K562 (cell line): ENCODE results near the gene SPINK9. TPM values are rescaled to one million over a fixed set of nuclear protein-coding genes. Genes with fewer than 3 reads are reported as not detected.
A peak's percentile ranks its signal among the peaks of the same experiment; 100 is the strongest.

Source experiments
- BRD4 ChIP-seq: fragments of 200-600 bp; sonication (generic); IDR thresholded peaks from 2 replicates; pipeline ENCODE4 v1.6.1; 2017; ENCODE audit warnings: inconsistent platforms
- CBX8 ChIP-seq: fragments of 200-600 bp; sonication (generic); IDR thresholded peaks from 2 replicates; pipeline ENCODE4 v1.6.1; 2012; ENCODE audit warnings: borderline replicate concordance, mixed run types, low read depth, mild to moderate bottlenecking, moderate library complexity, mixed read lengths, low read length, control low read depth, inconsistent platforms; ENCODE audit not compliant: poor library complexity, severe bottlenecking; ENCODE audit errors: extremely low read depth
- CHCHD3 ChIP-seq: fragments of 250-450 bp; sonication (Bioruptor Pico); IDR thresholded peaks from 2 replicates; pipeline ENCODE4 v2.1.2; 2022; ENCODE audit warnings: mild to moderate bottlenecking
- ETV5 ChIP-seq: sonication (generic); formaldehyde crosslinking; IDR thresholded peaks from 2 replicates; pipeline ENCODE4 v1.4.0; 2020; ENCODE audit warnings: low read depth, mild to moderate bottlenecking, missing genetic modification reagents
- GTF2B ChIP-seq: IDR thresholded peaks from 2 replicates; pipeline ENCODE4 v1.6.1; 2011; ENCODE audit not compliant: insufficient read length; ENCODE audit errors: extremely low read depth
- HDAC1 ChIP-seq, 2 experiments: fragments of 450-650 bp; IDR thresholded peaks; 2 replicates each; pipeline ENCODE4 v1.6.1; 2016 to 2017; ENCODE audit warnings: inconsistent platforms in 1 of 2, mild to moderate bottlenecking in 1 of 2, moderate library complexity in 1 of 2
- HSF4 ChIP-seq: fragments of 250-450 bp; sonication (Bioruptor Pico); IDR thresholded peaks from 2 replicates; pipeline ENCODE4 v2.1.2; 2022; ENCODE audit warnings: mild to moderate bottlenecking, moderate library complexity, borderline replicate concordance
- KLF10 ChIP-seq: fragments of 250-450 bp; sonication (Bioruptor Pico); IDR thresholded peaks from 2 replicates; pipeline ENCODE4 v1.6.1; 2021; ENCODE audit warnings: matching md5 sums
- MAX ChIP-seq: sonication (generic); formaldehyde crosslinking; IDR thresholded peaks from 2 replicates; pipeline ENCODE4 v1.9.0; 2022; ENCODE audit warnings: mild to moderate bottlenecking, missing genetic modification reagents
- MCM3 ChIP-seq: fragments of 450-650 bp; IDR thresholded peaks from 2 replicates; pipeline ENCODE4 v1.6.1; 2016
- NBN ChIP-seq: fragments of 450-650 bp; IDR thresholded peaks from 2 replicates; pipeline ENCODE4 v1.6.1; 2016; ENCODE audit warnings: low read depth, mild to moderate bottlenecking
- NCOA6 ChIP-seq: fragments of 450-650 bp; IDR thresholded peaks from 2 replicates; pipeline ENCODE4 v1.6.1; 2017; ENCODE audit warnings: mild to moderate bottlenecking
- NR2F6 ChIP-seq: fragments of 450-650 bp; formaldehyde crosslinking; IDR thresholded peaks from 2 replicates; pipeline ENCODE4 v1.4.0; 2020; ENCODE audit warnings: mild to moderate bottlenecking
- POLR2H ChIP-seq: IDR thresholded peaks from 2 replicates; pipeline ENCODE4 v1.6.1; 2016; ENCODE audit warnings: missing genetic modification characterization, low read depth, mild to moderate bottlenecking, control low read depth, missing compliant biosample characterization, moderate library complexity
- SMAD4 ChIP-seq: fragments of 250-450 bp; sonication (Bioruptor Pico); conservative IDR thresholded peaks from 2 replicates; pipeline ENCODE4 v1.8.0; 2021; ENCODE audit warnings: inconsistent platforms, mild to moderate bottlenecking, moderate library complexity
- SP1 ChIP-seq: sonication (generic); formaldehyde crosslinking; IDR thresholded peaks from 2 replicates; pipeline ENCODE4 v1.8.1; 2022; ENCODE audit warnings: mild to moderate bottlenecking, missing genetic modification reagents
- SRSF7 ChIP-seq: fragments of 200-400 bp; formaldehyde crosslinking; optimal IDR thresholded peaks from 2 replicates; pipeline ENCODE3; 2017; ENCODE audit warnings: mild to moderate bottlenecking, low read depth, low read length
- TFAM ChIP-seq: fragments of 250-450 bp; sonication (Bioruptor Pico); conservative IDR thresholded peaks from 2 replicates; pipeline ENCODE4 v1.5.0; 2021; ENCODE audit warnings: mild to moderate bottlenecking, moderate library complexity
- ZBTB7A ChIP-seq: IDR thresholded peaks from 2 replicates; pipeline ENCODE4 v1.6.1; 2011; ENCODE audit warnings: low read depth, mild to moderate bottlenecking, low read length, moderate library complexity, borderline replicate concordance; ENCODE audit not compliant: control insufficient read depth
- ZKSCAN3 ChIP-seq: fragments of 250-450 bp; sonication (Bioruptor Pico); IDR thresholded peaks from 2 replicates; pipeline ENCODE4 v1.4.0; 2020
- ZNF165 ChIP-seq: fragments of 250-450 bp; sonication (Bioruptor Pico); IDR thresholded peaks from 2 replicates; pipeline ENCODE4 v1.4.0; 2020; ENCODE audit warnings: borderline replicate concordance
- ZNF174 ChIP-seq: fragments of 250-450 bp; sonication (Bioruptor Pico); IDR thresholded peaks from 2 replicates; pipeline ENCODE4 v1.4.0; 2020; ENCODE audit warnings: mild to moderate bottlenecking
- ZNF274 ChIP-seq: IDR thresholded peaks from 2 replicates; pipeline ENCODE4 v1.6.1; 2011; ENCODE audit warnings: low read depth, mild to moderate bottlenecking, low read length, moderate library complexity, borderline replicate concordance
- ZNF583 ChIP-seq: fragments of 250-450 bp; sonication (Bioruptor Pico); IDR thresholded peaks from 2 replicates; pipeline ENCODE4 v1.4.0; 2020
- ZNF589 ChIP-seq: fragments of 200-800 bp; sonication (Bioruptor generic); IDR thresholded peaks from 2 replicates; pipeline ENCODE4 v1.6.1; 2016; ENCODE audit warnings: low read depth, missing genetic modification characterization, missing compliant biosample characterization
- polyA plus RNA-seq, 8 experiments: library from polyadenylated mRNA; depleted of rRNA in 4 of 8; stranded (reverse) in 5 of 8; unstranded in 3 of 8; fragments of >200 nt; fragmentation: Nextera tagmentation in 2 of 8; fragmentation: Illumina TruSeq in 1 of 8; extraction: Ambion mirVana in 2 of 8; extraction: Trizol in 1 of 8; gene quantifications; 2 replicates each; pipeline versions ENCODE4 v1.2.1 to v1.2.3, GENCODE V29; 2011 to 2014; ENCODE audit warnings: inconsistent platforms in 1 of 8, missing spikeins in 1 of 8
- total RNA-seq, 7 experiments: library from RNA; depleted of rRNA in 6 of 7; stranded (reverse); fragments of >200 nt in 6 of 7; fragmentation: Illumina TruSeq in 2 of 7; extraction: Trizol in 2 of 7; gene quantifications; 2 replicates each; pipeline versions ENCODE4 v1.2.1 to v1.2.3, GENCODE V29; 2011 to 2021; ENCODE audit warnings: low replicate concordance in 1 of 7
- TF ChIP-seq, protein P1 (sequence below): fragments of 250-450 bp; sonication (Bioruptor Pico); IDR thresholded peaks from 2 replicates; pipeline ENCODE4 v1.4.0; 2020; ENCODE audit warnings: mild to moderate bottlenecking, moderate library complexity

The SPINK9 gene
- total and polyA plus RNA-seq, 9 of the 15 experiments (the other 6 are each of a cell fraction or from before 2014, with no cell fraction given), result not detected

- TF ChIP-seq SP1 (peak; percentile 66), POLR2H (tag) (peak; percentile 64), TFAM (CRISPR knock-in tag) (no peak), CHCHD3 (no peak), NCOA6 (no peak), CBX8 (no peak), NR2F6 (CRISPR knock-in tag) (no peak), ZKSCAN3 (CRISPR knock-in tag) (no peak), BRD4 (no peak; the same call in 1 of the 2 replicates), ZNF174 (CRISPR knock-in tag) (no peak), SMAD4 (CRISPR knock-in tag) (0 out of 2 replicates have a peak, but pooled peaks have one; percentile 29), ZNF589 (CRISPR knock-in tag) (no peak), KLF10 (no peak), MCM3 (no peak), HSF4 (CRISPR knock-in tag) (no peak), HDAC1 (IDR thresholded peaks at IDR 0.05) (peak in 1 of 2 experiments; percentile 57; a peak in 1 of 4 replicates), NBN (peak; percentile 69; the same call in 1 of the 2 replicates), GTF2B (peak; percentile 30), ZNF583 (no peak), ZNF274 (no peak), ZBTB7A (0 out of 2 replicates have a peak, but pooled peaks have one; percentile 56), SRSF7 (no peak), ETV5 (CRISPR knock-in tag) (peak; percentile 93), MAX (CRISPR knock-in tag) (no peak; the same call in none of the 2 replicates), ZNF165 (no peak)
- TF ChIP-seq, protein P1, sequence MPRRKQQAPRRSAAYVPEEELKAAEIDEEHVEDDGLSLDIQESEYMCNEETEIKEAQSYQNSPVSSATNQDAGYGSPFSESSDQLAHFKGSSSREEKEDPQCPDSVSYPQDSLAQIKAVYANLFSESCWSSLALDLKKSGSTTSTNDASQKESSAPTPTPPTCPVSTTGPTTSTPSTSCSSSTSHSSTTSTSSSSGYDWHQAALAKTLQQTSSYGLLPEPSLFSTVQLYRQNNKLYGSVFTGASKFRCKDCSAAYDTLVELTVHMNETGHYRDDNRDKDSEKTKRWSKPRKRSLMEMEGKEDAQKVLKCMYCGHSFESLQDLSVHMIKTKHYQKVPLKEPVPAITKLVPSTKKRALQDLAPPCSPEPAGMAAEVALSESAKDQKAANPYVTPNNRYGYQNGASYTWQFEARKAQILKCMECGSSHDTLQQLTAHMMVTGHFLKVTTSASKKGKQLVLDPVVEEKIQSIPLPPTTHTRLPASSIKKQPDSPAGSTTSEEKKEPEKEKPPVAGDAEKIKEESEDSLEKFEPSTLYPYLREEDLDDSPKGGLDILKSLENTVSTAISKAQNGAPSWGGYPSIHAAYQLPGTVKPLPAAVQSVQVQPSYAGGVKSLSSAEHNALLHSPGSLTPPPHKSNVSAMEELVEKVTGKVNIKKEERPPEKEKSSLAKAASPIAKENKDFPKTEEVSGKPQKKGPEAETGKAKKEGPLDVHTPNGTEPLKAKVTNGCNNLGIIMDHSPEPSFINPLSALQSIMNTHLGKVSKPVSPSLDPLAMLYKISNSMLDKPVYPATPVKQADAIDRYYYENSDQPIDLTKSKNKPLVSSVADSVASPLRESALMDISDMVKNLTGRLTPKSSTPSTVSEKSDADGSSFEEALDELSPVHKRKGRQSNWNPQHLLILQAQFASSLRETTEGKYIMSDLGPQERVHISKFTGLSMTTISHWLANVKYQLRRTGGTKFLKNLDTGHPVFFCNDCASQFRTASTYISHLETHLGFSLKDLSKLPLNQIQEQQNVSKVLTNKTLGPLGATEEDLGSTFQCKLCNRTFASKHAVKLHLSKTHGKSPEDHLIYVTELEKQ (CRISPR knock-in tag), result no peak
Observed at GRCh38 chr5:148383564-148384379, 48.4 kb downstream of the SPINK9 start, which contains the start of gene FBXO38 (continued).
